NCI-H2196 treated with DMSO at 0.1 percent for 48 hours (cell line): Measurements from ENCODE around the gene SAMHD1.
"Not testable (repeated sequence)": the region's sequence is repeated elsewhere in the genome, so short reads cannot be mapped to it uniquely, and the experiment has no call there.

Experiments used
- DNase-seq: peaks from one replicate; lab custom pipeline; 2025; ENCODE audit not compliant: unreplicated experiment; lab: John Stamatoyannopoulos, UW

The SAMHD1 gene

GRCh38 chr20:36956674-36957073 is 5.2 kb upstream of the SAMHD1 start:
- DNase-seq = no peak

- DNase-seq = no peak
These were observed 4.5 kb upstream of the SAMHD1 start for GRCh38 chr20:36956016-36956415.

- no peak for DNase-seq
These were observed 651 bp upstream of the SAMHD1 start for GRCh38 chr20:36951979-36952738.

- DNase-seq = no peak
These were observed 902 bp downstream of the SAMHD1 start for GRCh38 chr20:36950414-36951197.

GRCh38 chr20:36941401-36941835 is 10.1 kb downstream of the SAMHD1 start:
- DNase-seq = no peak

- DNase-seq = no peak
These were observed 14.1 kb downstream of the SAMHD1 start for GRCh38 chr20:36937402-36937770.

GRCh38 chr20:36936761-36937401 is 14.6 kb downstream of the SAMHD1 start:
- not testable (repeated sequence) for DNase-seq

- no peak for DNase-seq
These were observed 15.2 kb downstream of the SAMHD1 start for GRCh38 chr20:36936341-36936740.

GRCh38 chr20:36933571-36933970 is 17.9 kb downstream of the SAMHD1 start:
- DNase-seq = not testable (repeated sequence)

GRCh38 chr20:36932476-36933426 is 18.8 kb downstream of the SAMHD1 start:
- DNase-seq = no peak

GRCh38 chr20:36932067-36932466 is 19.4 kb downstream of the SAMHD1 start:
- DNase-seq = not testable (repeated sequence)

GRCh38 chr20:36929691-36930090 is 21.8 kb downstream of the SAMHD1 start:
- no peak for DNase-seq

- no peak for DNase-seq
These were observed 22.2 kb downstream of the SAMHD1 start for GRCh38 chr20:36929290-36929689.

- DNase-seq = no peak
These were observed 23.8 kb downstream of the SAMHD1 start for GRCh38 chr20:36927704-36928103.

- DNase-seq = no peak
These were observed 24.8 kb downstream of the SAMHD1 start for GRCh38 chr20:36926653-36927200.

GRCh38 chr20:36925234-36925633 is 26.3 kb downstream of the SAMHD1 start:
- DNase-seq = no peak

GRCh38 chr20:36924167-36925045 is 27.1 kb downstream of the SAMHD1 start:
- no peak for DNase-seq

- DNase-seq = no peak
These were observed 31.2 kb downstream of the SAMHD1 start for GRCh38 chr20:36920334-36920730.

- DNase-seq = peak; percentile 31
These were observed 31.7 kb downstream of the SAMHD1 start for GRCh38 chr20:36919715-36920333.
